Measurements from ENCODE around the gene RBMS2.

DNA sequence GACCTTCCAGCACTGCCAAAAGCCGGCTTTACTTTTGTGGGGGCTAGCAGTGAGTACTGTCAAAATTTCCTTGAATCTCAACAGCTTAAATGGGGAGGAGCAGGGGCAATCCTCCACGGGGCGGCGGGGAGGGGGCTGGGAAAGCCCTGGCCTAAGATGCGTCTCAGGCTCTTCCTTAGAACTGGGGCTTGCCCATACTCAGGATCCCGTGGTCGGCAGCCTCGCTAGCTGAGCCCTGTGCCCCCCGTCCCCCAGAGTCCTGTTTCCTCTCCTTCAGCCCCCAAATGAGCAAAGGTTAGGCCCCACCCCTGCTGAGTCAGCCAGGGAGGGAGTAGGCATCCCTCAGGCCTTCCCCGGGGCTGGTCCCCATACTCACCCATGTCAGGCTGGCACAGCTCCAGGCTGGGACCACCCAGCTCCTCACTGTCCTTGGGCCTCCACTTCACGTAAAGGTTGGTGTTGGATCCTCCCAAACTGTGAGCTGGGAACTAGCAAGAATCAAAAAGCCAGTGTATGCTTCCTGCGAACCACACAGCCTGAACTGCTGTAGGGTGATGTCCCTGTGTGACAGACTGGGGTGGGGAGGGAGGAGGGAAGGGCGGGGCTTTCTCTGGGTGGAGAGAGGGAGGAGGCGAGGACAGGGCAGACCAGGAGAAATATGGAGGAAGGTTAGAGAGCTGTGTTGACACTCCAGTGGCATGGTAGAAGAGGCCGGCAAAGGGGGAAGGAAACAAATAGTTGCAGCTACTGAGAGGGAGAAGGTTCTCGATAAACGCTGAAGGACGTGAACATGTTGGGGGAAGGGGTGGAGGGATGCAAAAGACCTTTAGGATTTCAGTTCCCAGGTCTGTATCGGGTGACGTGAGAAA, 114.4 kb downstream of the RBMS2 start:
- TF ChIP-seq POLR2AphosphoS5 (IDR thresholded peaks at IDR 0.05; ENCODE audit: low read depth, low read length) (peak; percentile 74), TAF1 (IDR thresholded peaks at IDR 0.05; ENCODE audit: borderline replicate concordance, insufficient read depth, low read length) (peak; percentile 46; the same call in 1 of the 2 replicates)
- TF ChIP-seq, protein P1, sequence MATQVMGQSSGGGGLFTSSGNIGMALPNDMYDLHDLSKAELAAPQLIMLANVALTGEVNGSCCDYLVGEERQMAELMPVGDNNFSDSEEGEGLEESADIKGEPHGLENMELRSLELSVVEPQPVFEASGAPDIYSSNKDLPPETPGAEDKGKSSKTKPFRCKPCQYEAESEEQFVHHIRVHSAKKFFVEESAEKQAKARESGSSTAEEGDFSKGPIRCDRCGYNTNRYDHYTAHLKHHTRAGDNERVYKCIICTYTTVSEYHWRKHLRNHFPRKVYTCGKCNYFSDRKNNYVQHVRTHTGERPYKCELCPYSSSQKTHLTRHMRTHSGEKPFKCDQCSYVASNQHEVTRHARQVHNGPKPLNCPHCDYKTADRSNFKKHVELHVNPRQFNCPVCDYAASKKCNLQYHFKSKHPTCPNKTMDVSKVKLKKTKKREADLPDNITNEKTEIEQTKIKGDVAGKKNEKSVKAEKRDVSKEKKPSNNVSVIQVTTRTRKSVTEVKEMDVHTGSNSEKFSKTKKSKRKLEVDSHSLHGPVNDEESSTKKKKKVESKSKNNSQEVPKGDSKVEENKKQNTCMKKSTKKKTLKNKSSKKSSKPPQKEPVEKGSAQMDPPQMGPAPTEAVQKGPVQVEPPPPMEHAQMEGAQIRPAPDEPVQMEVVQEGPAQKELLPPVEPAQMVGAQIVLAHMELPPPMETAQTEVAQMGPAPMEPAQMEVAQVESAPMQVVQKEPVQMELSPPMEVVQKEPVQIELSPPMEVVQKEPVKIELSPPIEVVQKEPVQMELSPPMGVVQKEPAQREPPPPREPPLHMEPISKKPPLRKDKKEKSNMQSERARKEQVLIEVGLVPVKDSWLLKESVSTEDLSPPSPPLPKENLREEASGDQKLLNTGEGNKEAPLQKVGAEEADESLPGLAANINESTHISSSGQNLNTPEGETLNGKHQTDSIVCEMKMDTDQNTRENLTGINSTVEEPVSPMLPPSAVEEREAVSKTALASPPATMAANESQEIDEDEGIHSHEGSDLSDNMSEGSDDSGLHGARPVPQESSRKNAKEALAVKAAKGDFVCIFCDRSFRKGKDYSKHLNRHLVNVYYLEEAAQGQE (IDR thresholded peaks at IDR 0.05; ENCODE audit: insufficient read depth in 1 of 2, low read depth in 2 of 2, low read length in 2 of 2): no peak
